GM18505 (cell line): ENCODE results near the gene NFATC2IP.
A peak's percentile ranks its signal among the peaks of the same experiment; 100 is the strongest.
"Not testable (repeated sequence)": the region's sequence is repeated elsewhere in the genome, so short reads cannot be mapped to it uniquely, and the experiment has no call there.

Source experiments
- ATAC-seq: cut with Tn5 transposase; IDR thresholded peaks from one replicate; pipeline ENCODE4 v1.9.1; 2021; ENCODE audit not compliant: unreplicated experiment
- POLR2A ChIP-seq: IDR thresholded peaks from 4 replicates; pipeline ENCODE4 v1.6.1; 2011; ENCODE audit warnings: borderline replicate concordance; ENCODE audit not compliant: insufficient read depth, insufficient read length; ENCODE audit errors: extremely low read depth

The NFATC2IP gene

DNA sequence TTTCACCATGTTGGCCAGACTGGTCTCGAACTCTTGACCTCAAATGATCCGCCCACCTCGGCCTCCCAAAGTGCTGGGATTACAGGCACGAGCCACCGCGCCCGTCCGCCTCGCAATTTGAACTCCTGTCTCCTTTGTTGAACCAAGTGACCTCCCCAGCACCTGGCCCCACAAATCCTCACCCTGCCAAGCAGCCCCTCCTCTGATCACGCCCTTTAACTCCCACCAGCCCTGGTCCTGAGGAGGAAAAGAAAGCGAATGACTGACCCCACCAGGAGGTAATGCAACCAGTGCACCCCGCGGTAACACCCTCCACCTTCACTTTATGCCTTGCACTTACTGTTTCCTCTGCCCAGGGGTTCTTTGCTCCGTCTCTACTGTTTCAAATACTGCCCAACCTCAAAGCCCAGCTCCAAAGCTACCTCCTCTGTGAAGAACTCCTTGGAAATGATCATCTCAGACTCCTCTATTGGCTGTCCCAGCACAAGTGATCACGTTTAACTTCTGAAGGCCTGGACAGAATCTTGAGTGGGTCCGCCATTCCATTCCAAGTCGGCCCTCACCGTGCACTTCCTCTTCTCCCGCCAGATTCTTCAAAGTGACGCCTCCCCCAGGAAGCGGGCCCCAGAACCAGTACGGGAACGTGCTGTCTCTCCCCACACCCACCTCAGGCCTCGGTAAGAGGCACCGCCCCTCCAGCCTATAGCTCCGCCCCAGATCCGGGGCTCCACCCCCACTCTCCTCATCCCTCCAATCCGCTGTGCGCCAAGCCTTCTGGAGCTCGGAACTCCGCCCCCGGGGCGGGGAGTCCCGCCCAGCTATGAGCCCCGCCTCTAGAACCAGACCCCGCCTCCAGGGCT lies 14.6 kb upstream of the NFATC2IP start:
- peak; percentile 74 for ATAC-seq
- no peak for TF ChIP-seq POLR2A

DNA sequence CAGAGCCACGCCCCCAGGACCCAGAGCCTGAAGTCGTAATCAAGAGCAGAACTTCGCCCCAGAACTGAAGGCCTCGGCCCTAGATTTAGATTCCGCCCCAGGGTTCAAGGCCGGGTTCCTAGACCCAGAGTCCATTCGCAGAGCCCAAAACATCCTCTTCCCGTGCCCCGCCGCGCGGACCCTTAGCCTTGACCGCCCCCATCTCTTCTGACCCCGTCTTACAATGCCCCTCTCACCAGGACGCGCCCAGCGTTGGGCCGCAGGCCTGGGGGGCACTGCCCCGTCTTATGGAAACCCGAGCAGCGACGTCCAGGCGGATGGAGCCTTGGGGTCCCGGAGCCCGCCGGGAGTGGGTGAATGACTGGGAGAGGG lies 14.0 kb upstream of the NFATC2IP start:
- TF ChIP-seq POLR2A, result no peak

DNA sequence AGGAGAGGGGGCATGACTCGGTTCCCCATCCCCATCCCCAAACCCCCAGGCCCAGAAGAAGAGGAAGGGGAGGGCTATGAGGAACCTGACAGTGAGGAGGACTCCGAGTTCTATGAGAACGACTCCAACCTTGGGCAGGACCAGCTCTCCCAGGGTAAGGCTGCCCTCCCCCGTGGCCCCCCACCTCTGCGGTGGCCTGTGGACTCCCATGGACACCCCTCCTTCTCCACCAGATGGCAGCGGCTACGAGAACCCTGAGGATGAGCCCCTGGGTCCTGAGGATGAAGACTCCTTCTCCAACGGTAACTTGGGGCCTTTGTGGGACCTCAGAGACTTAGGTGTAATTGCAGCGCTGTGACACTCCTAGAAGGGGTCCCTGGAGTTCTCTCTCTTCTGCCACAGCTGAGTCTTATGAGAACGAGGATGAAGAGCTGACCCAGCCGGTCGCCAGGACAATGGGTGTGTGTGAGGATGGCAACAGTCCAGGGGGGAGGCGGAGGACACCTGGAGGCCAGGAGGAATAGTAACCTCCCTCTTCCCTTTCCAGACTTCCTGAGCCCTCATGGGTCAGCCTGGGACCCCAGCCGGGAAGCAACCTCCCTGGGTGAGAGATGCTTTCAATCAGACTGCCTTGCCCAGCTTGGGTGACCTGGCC lies 13.4 kb upstream of the NFATC2IP start:
- no peak for ATAC-seq
- TF ChIP-seq POLR2A, result no peak

More for the DNA sequence above, 14.0 kb upstream of the NFATC2IP start:
- ATAC-seq, result no peak

DNA sequence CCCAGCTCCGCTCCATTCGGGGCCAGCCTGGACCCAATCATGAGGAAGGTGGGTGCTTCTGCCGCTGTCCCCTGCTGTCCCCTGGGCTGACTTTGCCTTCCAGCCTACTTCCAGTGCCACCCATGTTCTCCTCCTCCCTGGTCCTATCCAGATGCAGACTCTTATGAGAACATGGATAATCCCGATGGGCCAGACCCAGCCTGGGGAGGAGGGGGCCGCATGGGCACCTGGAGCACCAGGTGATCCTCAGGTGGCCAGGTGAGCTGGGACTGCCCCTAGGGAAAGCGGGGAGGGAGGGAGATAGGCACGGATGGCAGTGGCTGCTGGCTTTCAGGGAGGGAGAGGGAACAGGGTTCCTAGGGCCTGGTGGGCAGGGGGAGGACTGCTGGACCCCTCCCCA lies 12.0 kb upstream of the NFATC2IP start:
- no peak for TF ChIP-seq POLR2A
- ATAC-seq, result no peak

DNA sequence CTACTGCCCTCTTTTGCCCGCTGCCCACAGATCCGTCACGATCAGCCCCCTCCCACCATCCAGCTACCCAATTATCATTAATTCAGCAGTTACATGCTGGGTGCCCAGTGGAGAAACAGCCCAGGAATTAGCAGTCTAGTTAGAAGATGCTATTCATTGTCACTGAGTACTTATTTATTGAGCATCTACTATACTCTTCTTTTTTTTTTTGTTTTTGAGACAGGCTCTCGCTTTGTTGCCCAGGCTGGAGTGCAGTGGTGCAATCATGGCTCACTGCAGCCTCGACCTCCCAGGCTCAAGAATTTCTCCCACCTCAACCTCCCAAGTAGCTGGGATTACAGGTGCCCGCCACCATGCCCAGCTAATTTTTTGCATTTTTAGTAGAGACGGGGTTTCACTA lies 10.9 kb upstream of the NFATC2IP start:
- not testable (repeated sequence) for ATAC-seq

DNA sequence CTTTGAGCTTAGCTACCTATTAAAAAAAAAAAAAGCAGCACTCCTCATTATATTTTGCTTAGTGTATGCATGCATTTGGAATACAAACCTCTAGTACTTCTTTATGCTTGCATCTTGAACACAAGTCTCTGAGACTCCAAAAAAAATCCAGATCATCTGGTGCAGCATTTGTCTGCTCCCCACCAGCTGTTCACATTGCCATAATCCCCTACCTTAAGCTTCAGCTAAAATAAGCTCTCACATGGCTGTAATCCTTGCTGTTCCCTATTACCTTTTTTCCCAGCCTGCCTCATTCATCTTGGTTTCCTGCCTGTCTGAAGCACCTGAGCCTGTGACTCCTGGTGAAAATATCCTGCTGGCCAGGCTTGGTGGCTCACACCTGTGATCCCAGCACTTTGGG lies 7.5 kb upstream of the NFATC2IP start:
- ATAC-seq, result no peak
- TF ChIP-seq POLR2A, result no peak

DNA sequence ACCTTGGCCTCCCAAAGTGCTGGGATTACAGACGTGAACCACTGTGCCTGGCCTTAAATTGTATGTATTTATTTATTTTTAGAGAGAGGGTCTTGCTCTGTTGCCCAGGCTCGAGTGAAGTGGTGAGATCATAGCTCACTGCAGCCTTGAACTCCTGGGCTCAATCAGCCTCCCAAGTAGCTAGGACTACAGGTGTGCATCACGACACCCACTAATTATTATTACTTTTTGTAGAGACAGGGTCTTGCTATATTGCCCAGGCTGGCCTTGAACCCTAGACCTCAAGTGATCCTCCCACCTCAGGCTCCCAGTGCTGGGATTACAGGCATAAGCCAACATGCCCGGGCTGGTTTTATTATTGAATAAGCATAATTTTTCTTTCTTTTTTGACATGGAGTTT lies 4.1 kb upstream of the NFATC2IP start:
- no peak for TF ChIP-seq POLR2A
- ATAC-seq, result no peak

DNA sequence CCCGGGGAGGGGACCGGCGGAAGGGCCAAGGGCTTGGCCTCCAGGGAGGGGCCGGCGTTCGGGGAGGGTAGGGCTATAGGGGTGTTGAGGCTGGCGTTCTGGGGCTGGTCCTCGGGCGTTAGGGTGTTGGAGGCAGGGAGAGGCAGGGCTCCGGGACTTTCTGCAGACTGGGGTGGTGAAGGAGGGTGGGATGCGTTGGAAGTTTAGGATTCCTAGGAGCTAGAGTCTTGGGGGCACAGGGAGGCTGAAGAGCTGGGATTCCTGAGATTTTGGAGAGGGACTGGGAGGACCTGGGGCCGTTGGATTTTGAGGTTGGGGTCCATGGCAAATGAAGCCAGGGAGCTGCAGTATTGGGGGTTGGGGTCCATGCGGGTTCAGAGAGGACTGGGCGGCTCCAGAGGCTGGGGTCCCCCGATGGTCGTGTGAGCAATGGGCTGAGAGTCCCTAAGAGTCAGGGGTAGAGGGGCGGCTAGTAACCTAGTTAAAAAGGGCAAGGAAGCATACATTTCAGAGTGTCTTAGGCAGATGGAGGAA lies 740 bp downstream of the NFATC2IP start:
- TF ChIP-seq POLR2A, result no peak
- no peak for ATAC-seq

DNA sequence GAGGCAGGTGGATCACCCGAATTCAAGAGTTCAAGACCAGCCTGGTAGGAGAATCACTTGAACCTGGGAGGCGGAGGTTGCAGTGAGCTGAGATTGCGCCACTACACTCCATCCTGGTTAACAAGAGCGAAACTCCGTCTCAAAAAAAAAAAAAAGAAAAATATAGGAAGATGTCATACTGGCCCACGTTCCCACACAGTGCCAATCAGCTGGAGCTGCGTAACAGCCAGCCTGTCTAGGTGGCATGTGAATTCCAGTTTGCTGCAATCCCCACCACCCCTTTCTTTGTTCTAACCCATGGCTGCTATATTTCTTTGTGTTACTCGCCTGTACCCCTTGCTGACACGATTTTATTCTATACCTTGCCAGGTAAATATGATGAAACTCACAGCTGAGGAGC lies 7.5 kb downstream of the NFATC2IP start:
- ATAC-seq, result no peak
- TF ChIP-seq POLR2A, result no peak

DNA sequence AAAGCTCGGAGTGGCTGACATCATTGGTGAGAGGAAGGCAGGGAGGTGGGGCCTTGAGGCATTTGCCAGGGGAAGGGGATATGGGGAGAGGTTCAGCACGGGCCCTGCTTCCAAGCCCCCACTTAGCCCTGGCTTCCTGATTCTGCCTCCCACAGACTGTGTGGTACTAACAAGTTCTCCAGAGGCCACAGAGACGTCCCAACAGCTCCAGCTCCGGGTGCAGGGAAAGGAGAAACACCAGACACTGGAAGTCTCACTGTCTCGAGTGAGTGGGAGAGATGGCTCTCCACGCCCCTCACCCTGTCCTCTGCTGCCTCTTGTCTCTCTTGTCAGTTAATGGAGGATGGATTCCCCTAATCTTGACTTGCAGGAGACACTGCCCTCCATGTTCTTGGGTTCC lies 8.1 kb downstream of the NFATC2IP start:
- TF ChIP-seq POLR2A, result no peak
- no peak for ATAC-seq

DNA sequence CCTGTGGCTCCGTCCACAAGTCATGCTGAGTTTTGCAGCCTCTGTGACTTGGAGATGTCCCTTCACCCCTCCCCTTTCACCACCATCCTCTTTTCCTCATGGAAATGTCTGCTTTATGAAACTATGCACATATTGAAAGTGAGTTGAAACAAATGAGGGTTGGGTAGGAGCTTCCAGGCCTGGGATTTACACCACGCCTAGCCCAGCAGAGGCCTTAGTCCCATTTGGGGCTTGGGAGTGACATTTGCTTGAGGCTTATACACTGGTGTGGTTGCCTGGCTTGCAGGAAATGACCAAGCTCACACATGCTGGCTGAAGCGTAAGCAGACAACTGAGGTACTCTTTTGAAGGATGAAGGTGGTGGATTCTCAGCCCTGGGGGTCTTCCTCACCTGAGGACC lies 13.3 kb downstream of the NFATC2IP start:
- no peak for TF ChIP-seq POLR2A
- ATAC-seq, result no peak

DNA sequence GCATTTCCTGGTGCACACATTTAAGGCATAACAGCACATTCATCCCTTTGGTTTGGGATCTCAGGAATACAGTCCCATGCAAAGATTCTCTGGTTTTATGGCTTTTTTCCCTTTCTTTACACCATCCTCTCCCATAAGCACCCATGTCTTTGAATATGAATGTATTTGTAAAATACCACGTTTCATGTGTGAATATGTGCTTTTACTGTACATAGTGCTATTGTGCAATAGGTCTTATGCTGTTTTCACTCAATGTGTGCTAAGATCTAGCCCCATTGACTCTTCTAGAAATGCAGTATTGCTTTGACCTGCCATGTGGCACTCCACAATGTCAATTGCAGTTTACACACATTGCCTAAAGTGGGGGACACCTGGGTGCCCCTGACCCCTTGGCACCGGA lies 13.8 kb downstream of the NFATC2IP start:
- TF ChIP-seq POLR2A, result no peak
- no peak for ATAC-seq

DNA sequence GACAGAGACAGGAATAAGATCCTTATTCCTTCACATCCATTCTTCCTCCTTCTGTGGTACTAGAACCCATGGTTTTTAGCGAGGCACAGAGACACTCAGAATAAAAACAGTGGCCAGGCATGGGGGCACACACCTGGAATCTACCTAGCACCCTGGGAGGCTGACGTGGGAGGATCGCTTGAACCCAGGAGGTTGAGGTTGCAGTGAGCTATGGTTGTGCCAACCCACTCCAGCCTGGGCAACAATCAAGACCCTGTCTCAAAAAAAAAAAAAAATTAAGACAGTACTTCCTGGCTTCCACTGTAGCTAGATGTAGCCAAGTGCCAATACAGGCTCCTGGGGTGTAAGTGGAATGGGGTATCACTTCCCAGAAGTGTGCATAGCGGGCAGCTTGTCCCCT lies 16.4 kb downstream of the NFATC2IP start:
- TF ChIP-seq POLR2A, result no peak
- ATAC-seq, result no peak

DNA sequence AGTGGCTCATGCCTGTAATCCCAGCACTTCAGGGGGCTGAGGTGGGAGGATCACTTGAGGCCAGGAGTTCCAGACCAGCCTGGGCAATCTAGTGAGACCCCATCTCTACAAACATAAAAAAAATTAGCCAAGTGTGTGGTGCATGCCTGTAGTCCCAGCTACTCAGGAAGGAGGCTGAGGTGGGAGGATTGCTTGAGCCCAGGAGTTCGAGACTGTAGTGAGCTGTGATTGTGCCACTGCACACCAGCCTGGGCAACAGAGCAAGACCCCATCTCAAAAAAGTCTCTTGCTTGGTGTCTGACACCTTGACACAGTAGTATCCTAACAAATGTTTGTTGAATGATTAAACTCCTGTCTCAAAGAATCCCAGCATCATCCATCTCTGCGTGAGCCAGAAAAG lies 19.0 kb downstream of the NFATC2IP start:
- ATAC-seq, result not testable (repeated sequence)
